H9 (cell line): ENCODE measurements around the gene PPP1CC. TPM values are rescaled to one million over a fixed set of nuclear protein-coding genes. Genes with fewer than 3 reads are reported as not detected.

Experiments
- DNase-seq: peaks from one replicate; pipeline ENCODE4 v3.0.0-alpha.2; 2017
- H2AFZ ChIP-seq: one replicate; pipeline ENCODE4 v1.6.1; 2013; ENCODE audit warnings: mild to moderate bottlenecking, low read length, control low read depth, moderate library complexity
- H2AK5ac ChIP-seq: 2 replicates; pipeline ENCODE4 v1.6.1; 2013; ENCODE audit warnings: low read length, control low read depth, mixed read lengths; ENCODE audit not compliant: insufficient read length
- H2BK120ac ChIP-seq: one replicate; pipeline ENCODE4 v1.6.1; 2013; ENCODE audit warnings: low read depth, mild to moderate bottlenecking, low read length, control low read depth, inconsistent platforms; ENCODE audit not compliant: poor library complexity, severe bottlenecking
- H2BK12ac ChIP-seq: 2 replicates; pipeline ENCODE4 v1.6.1; 2013; ENCODE audit warnings: low read length, control low read depth, mixed read lengths, low read depth; ENCODE audit not compliant: insufficient read length
- H2BK15ac ChIP-seq: 2 replicates; pipeline ENCODE4 v1.6.1; 2013; ENCODE audit warnings: low read depth, low read length, control low read depth
- H2BK20ac ChIP-seq: one replicate; pipeline ENCODE4 v1.6.1; 2013; ENCODE audit warnings: low read depth, mild to moderate bottlenecking, low read length, control low read depth, inconsistent platforms; ENCODE audit not compliant: poor library complexity, severe bottlenecking
- H2BK5ac ChIP-seq: 2 replicates; pipeline ENCODE4 v1.6.1; 2013; ENCODE audit warnings: low read length, control low read depth, mixed read lengths; ENCODE audit not compliant: insufficient read length
- H3K14ac ChIP-seq: 2 replicates; pipeline ENCODE4 v1.6.1; 2013; ENCODE audit warnings: low read length, control low read depth; ENCODE audit not compliant: insufficient read depth
- H3K18ac ChIP-seq: 2 replicates; pipeline ENCODE4 v1.6.1; 2013; ENCODE audit warnings: low read depth, mild to moderate bottlenecking, mixed read lengths, low read length, control low read depth; ENCODE audit not compliant: insufficient read length
- H3K23ac ChIP-seq: 2 replicates; pipeline ENCODE4 v1.6.1; 2013; ENCODE audit warnings: low read length, control low read depth, mixed read lengths, low read depth; ENCODE audit not compliant: insufficient read length
- H3K23me2 ChIP-seq: 2 replicates; pipeline ENCODE4 v1.6.1; 2013; ENCODE audit warnings: low read depth, mild to moderate bottlenecking, mixed read lengths, low read length, control low read depth; ENCODE audit not compliant: insufficient read length, poor library complexity, severe bottlenecking
- H3K27ac ChIP-seq: 2 replicates; pipeline ENCODE4 v1.5.1; 2013; ENCODE audit warnings: low read length, control low read depth, mixed read lengths, low read depth; ENCODE audit not compliant: insufficient read length
- H3K27me3 ChIP-seq: 2 replicates; pipeline ENCODE4 v1.6.1; 2013; ENCODE audit warnings: low read length, control low read depth, inconsistent platforms; ENCODE audit not compliant: insufficient read depth
- H3K4ac ChIP-seq: 2 replicates; pipeline ENCODE4 v1.6.1; 2013; ENCODE audit warnings: low read depth, mild to moderate bottlenecking, control low read depth, inconsistent platforms, low read length, moderate library complexity
- H3K4me1 ChIP-seq: 2 replicates; pipeline ENCODE4 v1.6.1; 2013; ENCODE audit warnings: low read length, control low read depth, inconsistent platforms; ENCODE audit not compliant: insufficient read depth
- H3K4me2 ChIP-seq: 2 replicates; pipeline ENCODE4 v1.6.1; 2013; ENCODE audit warnings: low read length, control low read depth, mixed read lengths; ENCODE audit not compliant: insufficient read length, insufficient read depth
- H3K56ac ChIP-seq: 2 replicates; pipeline ENCODE4 v1.6.1; 2013; ENCODE audit warnings: low read depth, mild to moderate bottlenecking, mixed read lengths, low read length, control low read depth; ENCODE audit not compliant: insufficient read length
- H3K79me1 ChIP-seq: 2 replicates; pipeline ENCODE4 v1.6.1; 2013; ENCODE audit warnings: low read depth, mild to moderate bottlenecking, moderate library complexity, low read length, control low read depth, inconsistent platforms; ENCODE audit not compliant: insufficient read depth, poor library complexity, severe bottlenecking
- H3K79me2 ChIP-seq: 2 replicates; pipeline ENCODE4 v1.6.1; 2013; ENCODE audit warnings: low read length, control low read depth, inconsistent platforms; ENCODE audit not compliant: insufficient read depth
- H3K9ac ChIP-seq: 2 replicates; pipeline ENCODE4 v1.6.1; 2013; ENCODE audit warnings: low read length, control low read depth, mixed read lengths; ENCODE audit not compliant: insufficient read length; ENCODE audit errors: extremely low read depth
- H3K9me3 ChIP-seq: one replicate; pipeline ENCODE4 v1.6.1; 2013; ENCODE audit warnings: low read depth, low read length, inconsistent platforms; ENCODE audit not compliant: control insufficient read depth
- H3T11ph ChIP-seq: one replicate; pipeline ENCODE4 v1.6.1; 2013; ENCODE audit warnings: mild to moderate bottlenecking, low read length, control low read depth, inconsistent platforms
- H4K20me1 ChIP-seq: one replicate; pipeline ENCODE4 v1.6.1; 2013; ENCODE audit not compliant: control insufficient read depth, insufficient read length, insufficient read depth
- H4K5ac ChIP-seq: 2 replicates; pipeline ENCODE4 v1.6.1; 2013; ENCODE audit warnings: low read depth, mild to moderate bottlenecking, mixed read lengths, low read length, control low read depth; ENCODE audit not compliant: insufficient read length
- H4K8ac ChIP-seq: replicated peaks from 2 replicates; pipeline ENCODE4 v1.6.1; 2013; ENCODE audit warnings: low read length, control low read depth, mixed read lengths, low read depth; ENCODE audit not compliant: insufficient read length
- H4K91ac ChIP-seq: 2 replicates; pipeline ENCODE4 v1.6.1; 2013; ENCODE audit warnings: low read depth, mild to moderate bottlenecking, moderate library complexity, mixed read lengths, low read length, control low read depth; ENCODE audit not compliant: insufficient read length
- H3K27ac Mint-ChIP-seq, 3 experiments: 2 replicates in 2 of 3; 3 replicates in 1 of 3; pipeline ENCODE4 v1.8.0; 2020 to 2021; ENCODE audit warnings: mixed read lengths in 3 of 3, mild to moderate bottlenecking in 1 of 3, moderate library complexity in 1 of 3
- H3K27me3 Mint-ChIP-seq: 2 replicates; pipeline ENCODE4 v1.8.0; 2021; ENCODE audit warnings: low read depth, mild to moderate bottlenecking, moderate library complexity, mixed read lengths
- H3K36me3 Mint-ChIP-seq, 3 experiments: 2 replicates in 2 of 3; 3 replicates in 1 of 3; pipeline ENCODE4 v1.8.0; 2020 to 2021; ENCODE audit warnings: low read depth in 3 of 3, mixed read lengths in 3 of 3; ENCODE audit not compliant: insufficient read depth in 1 of 3
- H3K4me1 Mint-ChIP-seq, 2 experiments: 2 replicates each; pipeline ENCODE4 v1.8.0; 2020; ENCODE audit warnings: mixed read lengths in 2 of 2
- H3K4me3 Mint-ChIP-seq, 2 experiments: 2 replicates in 1 of 2; 3 replicates in 1 of 2; pipeline ENCODE4 v1.8.0; 2020 to 2021; ENCODE audit warnings: mild to moderate bottlenecking in 2 of 2, mixed read lengths in 2 of 2, moderate library complexity in 1 of 2
- H3K9me3 Mint-ChIP-seq, 2 experiments: 2 replicates in 1 of 2; 3 replicates in 1 of 2; pipeline ENCODE4 v1.8.0; 2020; ENCODE audit warnings: mild to moderate bottlenecking in 2 of 2, mixed read lengths in 2 of 2, moderate library complexity in 1 of 2
- WGBS: extraction: QIAGEN DNeasy Blood & Tissue Kit; methylation state at CpG from one replicate; pipeline ENCODE4 v1.1.7; 2013; ENCODE audit warnings: missing lambda C conversion rate, low lambda C conversion rate, mixed read lengths; ENCODE audit not compliant: insufficient read length; ENCODE audit errors: extremely low coverage; 5-methylcytosine and 5-hydroxymethylcytosine counted together
- total RNA-seq: library from RNA; stranded (reverse); gene quantifications from 2 replicates; pipeline ENCODE4 v1.2.1, GENCODE V29; 2021
- TF ChIP-seq, protein P1 (sequence below): fragments of 200-600 bp; sonication (generic); conservative IDR thresholded peaks from 3 replicates; pipeline ENCODE4 v1.8.0; 2021; ENCODE audit warnings: antibody characterized with exemption, mild to moderate bottlenecking

PPP1CC gene
- total RNA-seq, 1 experiment from 2014 or later: 286 TPM

DNA sequence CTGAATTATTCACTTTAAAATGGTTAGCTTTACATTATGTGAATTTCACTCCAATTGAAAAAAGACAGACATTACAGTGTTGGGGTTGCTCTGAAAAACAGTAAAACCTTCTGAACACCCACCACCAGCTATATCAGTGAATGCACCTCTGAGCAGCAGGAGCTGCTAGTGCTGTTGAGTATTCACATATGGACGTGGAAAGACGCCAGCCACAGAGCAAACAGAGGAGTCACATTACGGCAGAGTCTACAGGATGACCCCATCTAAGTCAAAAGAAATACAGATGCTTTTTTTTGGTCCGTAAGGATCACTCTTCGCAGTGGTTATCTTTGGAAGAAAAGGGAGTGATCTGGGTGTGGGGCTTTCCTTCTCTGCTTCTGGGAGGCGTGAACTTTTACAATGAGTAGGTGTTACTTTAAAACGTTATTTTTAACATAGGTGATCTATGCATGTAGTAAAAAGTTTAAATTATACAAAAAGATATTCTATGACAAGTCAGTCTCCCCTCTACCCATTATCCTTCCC is 58.3 kb downstream of the PPP1CC start:
- H3K56ac ChIP-seq: no peak overlapping the region
- no peak overlapping the region for H3K4ac ChIP-seq
- no peak overlapping the region for H3K9ac ChIP-seq
- H2BK120ac ChIP-seq: no peak overlapping the region
- no peaks in the 10 kb centered on the region for H3K4me1 ChIP-seq
- H3K23ac ChIP-seq: no peak overlapping the region
- no peak overlapping the region for H2BK12ac ChIP-seq
- H3K27ac Mint-ChIP-seq: no peak overlapping the region
- H3K23me2 ChIP-seq: peaks cover 8% of the 10 kb centered on the region
- no peaks in the 10 kb centered on the region for H4K20me1 ChIP-seq
- peaks cover 0 to 10% (median 0%) of the 10 kb centered on the region in 3 experiments; a peak in 4 of 7 replicates for H3K36me3 Mint-ChIP-seq
- H3K27me3 ChIP-seq: peaks cover 4% of the 10 kb centered on the region; the same call in 1 of the 2 replicates
- H3K9me3 Mint-ChIP-seq: peaks cover 0 to 4% of the 10 kb centered on the region in 2 experiments; a peak in 2 of 5 replicates
- no peak overlapping the region for H2AK5ac ChIP-seq
- H3K4me2 ChIP-seq: no peak overlapping the region
- no peak for DNase-seq
- H3T11ph ChIP-seq: no peak overlapping the region
- no peak overlapping the region for H3K27ac ChIP-seq
- H3K9me3 ChIP-seq: no peaks in the 10 kb centered on the region
- peaks cover 2 to 13% of the 10 kb centered on the region in 2 experiments for H3K4me1 Mint-ChIP-seq
- no peak overlapping the region for H3K18ac ChIP-seq
- H2BK5ac ChIP-seq: no peak overlapping the region
- no peaks in the 10 kb centered on the region for H3K79me2 ChIP-seq
- H3K14ac ChIP-seq: no peak overlapping the region
- H3K4me3 Mint-ChIP-seq: no peak overlapping the region
- H3K27me3 Mint-ChIP-seq: peaks cover 27% of the 10 kb centered on the region
- TF ChIP-seq, protein P1, sequence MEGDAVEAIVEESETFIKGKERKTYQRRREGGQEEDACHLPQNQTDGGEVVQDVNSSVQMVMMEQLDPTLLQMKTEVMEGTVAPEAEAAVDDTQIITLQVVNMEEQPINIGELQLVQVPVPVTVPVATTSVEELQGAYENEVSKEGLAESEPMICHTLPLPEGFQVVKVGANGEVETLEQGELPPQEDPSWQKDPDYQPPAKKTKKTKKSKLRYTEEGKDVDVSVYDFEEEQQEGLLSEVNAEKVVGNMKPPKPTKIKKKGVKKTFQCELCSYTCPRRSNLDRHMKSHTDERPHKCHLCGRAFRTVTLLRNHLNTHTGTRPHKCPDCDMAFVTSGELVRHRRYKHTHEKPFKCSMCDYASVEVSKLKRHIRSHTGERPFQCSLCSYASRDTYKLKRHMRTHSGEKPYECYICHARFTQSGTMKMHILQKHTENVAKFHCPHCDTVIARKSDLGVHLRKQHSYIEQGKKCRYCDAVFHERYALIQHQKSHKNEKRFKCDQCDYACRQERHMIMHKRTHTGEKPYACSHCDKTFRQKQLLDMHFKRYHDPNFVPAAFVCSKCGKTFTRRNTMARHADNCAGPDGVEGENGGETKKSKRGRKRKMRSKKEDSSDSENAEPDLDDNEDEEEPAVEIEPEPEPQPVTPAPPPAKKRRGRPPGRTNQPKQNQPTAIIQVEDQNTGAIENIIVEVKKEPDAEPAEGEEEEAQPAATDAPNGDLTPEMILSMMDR: no peak
- H2BK20ac ChIP-seq: no peak overlapping the region
- H4K5ac ChIP-seq: no peak overlapping the region
- no CpG with 5 or more reads among the region's 7 CpGs for WGBS
- H4K8ac ChIP-seq: no peak overlapping the region
- no peak overlapping the region for H2BK15ac ChIP-seq
- H3K79me1 ChIP-seq: no peaks in the 10 kb centered on the region
- no peak overlapping the region for H4K91ac ChIP-seq
- no peak overlapping the region for H2AFZ ChIP-seq
